IPS-NIHi11 (cell line): ENCODE data around the gene OVOL1.
"Not testable (repeated sequence)": the region's sequence is repeated elsewhere in the genome, so short reads cannot be mapped to it uniquely, and the experiment has no call there.

Experiments
- DNase-seq: peaks from one replicate; pipeline ENCODE4 v3.0.0; 2012; ENCODE audit warnings: mixed read lengths, low spot score

Gene OVOL1

DNA sequence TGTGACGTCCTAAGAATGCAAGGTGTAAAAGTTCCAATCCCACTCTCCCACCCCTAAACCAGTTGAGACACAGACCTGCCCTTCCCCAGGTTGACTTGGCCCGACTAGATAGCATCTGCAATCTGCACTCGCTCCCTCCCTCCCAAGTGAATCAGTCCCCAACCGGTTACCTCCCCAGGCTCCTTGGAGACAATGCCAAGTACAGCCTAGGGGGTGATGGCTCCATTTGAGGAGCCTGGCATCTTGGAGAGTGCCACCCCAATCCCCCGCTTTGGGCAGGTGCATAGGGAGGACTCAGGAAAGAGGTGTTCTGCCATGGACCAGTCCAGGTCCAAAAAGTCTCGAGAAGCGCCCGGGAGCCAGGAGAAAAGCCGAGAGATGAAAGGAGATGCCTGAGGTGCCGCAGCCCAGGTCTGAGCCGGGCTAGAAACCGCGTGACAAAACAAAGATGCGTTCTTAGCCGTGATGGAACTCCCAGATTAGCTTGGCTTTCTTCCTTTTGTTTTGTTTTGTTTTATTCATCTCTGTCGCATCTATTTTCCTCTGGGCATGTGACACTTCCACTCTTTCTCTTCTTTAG is 28.2 kb downstream of the OVOL1 start:
- peak; percentile 1 for DNase-seq

GRCh38 chr11:65816696-65817095 is 29.8 kb downstream of the OVOL1 start:
- DNase-seq = peak; percentile 1

- DNase-seq = no peak
Observed at GRCh38 chr11:65817312-65817834, 30.5 kb downstream of the OVOL1 start.

- peak; percentile 99 for DNase-seq
Observed at GRCh38 chr11:65817835-65818680, 31.2 kb downstream of the OVOL1 start.

GRCh38 chr11:65821107-65821506 is 34.2 kb downstream of the OVOL1 start:
- DNase-seq = peak; percentile 3

DNA sequence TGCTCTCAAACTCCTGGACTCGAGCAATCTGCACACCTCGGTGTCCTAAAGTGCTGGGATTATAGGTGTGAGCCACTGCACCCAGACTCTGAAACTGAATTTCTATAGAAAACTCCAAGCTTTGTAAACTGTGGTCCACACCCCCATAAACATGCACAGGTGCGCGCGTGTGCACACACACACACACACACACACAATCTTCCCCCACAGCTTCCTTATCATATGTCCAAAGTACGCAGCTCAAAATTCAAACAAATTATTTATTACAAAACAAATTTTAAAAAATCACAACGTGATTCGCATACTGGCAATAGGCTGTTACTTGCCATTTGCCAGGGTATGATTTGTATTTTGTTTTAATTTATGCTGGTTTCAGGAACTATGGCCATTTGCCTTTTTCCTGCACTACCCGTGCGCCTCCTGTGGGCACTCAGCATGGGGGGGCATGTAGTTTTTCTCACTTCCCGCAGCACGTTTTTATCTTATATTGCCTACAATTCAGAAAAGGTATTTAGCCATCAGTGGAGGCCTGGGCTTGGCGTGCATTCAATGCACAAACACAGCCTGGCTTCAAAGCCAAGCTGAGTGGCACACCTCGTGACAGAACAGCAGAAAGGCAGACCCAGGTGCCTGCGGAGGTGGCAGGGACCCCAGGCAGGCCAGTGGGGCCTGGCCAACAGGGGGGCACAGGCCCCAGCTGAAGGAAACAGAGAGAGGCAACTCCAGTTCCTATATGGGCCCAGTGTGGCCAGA is 36.1 kb downstream of the OVOL1 start:
- DNase-seq = no peak

DNA sequence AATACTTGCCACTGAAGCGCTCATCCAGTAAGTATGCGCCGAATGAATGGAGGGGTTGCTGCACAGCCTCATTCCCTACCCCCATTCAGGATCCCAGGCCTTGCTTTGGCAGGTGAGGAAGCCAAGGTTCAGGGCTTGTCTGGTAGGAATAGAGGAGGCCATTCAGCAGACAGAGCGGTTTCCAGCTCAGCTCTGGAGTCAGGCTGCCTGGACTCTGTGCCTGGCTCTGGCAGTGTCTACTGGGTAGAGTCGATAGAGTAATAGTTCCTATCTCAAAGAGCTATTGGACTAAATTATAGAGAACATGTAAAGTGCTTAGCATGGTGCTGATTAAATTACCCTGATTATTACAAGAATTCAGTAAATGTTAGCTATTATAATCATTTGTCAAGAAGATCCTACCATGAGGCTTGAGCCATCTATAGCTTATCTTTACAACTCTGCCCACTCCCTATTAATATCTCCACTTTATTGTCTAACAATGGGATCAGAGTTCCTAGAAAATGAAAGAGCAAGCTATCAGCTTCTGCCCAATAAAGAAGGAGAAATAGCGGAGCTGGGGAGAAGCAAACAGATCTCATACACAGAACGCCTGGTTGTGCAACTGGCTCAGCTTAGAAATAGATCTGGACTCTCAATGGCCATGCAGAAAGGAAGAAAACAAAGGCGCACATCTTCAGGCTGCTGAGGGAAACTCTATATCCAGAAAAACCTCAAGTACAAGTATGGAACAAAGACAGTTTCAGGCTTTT is 40.3 kb downstream of the OVOL1 start:
- peak; percentile 2 for DNase-seq

- peak; percentile 9 for DNase-seq
Observed at GRCh38 chr11:65829459-65829858, 42.6 kb downstream of the OVOL1 start.

DNA sequence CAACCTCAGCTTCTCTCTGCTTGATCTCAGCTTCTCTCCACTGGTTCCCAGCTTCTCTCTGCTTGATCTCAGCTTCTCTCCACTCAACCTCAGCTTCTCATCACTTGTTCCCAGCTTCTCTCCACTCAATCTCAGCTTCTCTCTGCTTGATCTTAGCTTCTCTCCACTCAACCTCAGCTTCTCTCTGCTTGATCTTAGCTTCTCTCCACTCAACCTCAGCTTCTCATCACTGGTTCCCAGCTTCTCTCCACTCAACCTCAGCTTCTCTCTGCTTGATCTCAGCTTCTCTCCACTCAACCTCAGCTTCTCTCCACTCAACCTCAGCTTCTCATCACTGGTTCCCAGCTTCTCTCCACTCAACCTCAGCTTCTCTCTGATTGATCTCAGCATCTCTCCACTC is 45.4 kb downstream of the OVOL1 start:
- not testable (repeated sequence) for DNase-seq

DNA sequence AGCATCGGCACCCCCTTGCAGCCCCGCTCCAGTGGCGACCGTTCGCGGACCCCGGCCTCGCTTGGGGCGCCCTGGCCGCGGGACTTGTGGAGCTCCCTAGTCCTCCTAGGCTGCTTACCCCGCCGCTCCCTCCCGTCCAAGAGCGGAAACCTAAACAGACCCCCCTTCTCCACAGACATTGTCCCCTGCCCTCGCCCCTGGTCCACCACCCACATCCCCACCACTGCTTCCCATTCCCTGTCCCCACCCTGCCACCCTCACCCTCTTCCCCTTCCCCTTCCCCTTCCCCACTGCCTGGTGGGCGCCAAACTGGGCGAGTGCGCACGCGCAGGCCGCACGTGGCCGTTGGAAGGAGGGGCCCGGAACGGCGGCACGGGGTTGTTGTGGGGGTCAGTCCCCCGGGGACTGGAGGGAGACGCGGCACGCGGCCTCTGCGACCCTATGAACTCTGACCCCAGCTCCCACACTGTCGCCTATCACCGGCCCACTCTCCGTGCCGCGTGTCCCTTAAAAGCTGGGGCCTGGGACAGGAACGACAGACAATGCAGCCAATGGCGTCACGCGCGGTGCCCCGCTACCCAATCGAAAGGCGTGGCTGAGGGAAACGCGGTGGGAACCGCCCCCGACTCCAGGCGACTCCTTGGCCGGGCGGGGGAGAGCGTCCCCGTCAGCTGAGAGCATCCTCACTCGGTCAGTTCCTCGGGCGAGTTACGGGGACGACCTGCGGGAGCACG is 46.6 kb downstream of the OVOL1 start, which contains the start of gene SNX32:
Gene SNX32, plus strand, starts transcription at position 667 of the 734 bp plus-strand sequence. CDS start 103 bp downstream, outside the sequence.
- peak; percentile 97 for DNase-seq

GRCh38 chr11:65834202-65834601 is 47.3 kb downstream of the OVOL1 start:
- DNase-seq = no peak

- no peak for DNase-seq
Observed at GRCh38 chr11:65842144-65842543, 55.3 kb downstream of the OVOL1 start.

- no peak for DNase-seq
Observed at GRCh38 chr11:65843811-65844210, 56.9 kb downstream of the OVOL1 start.

DNA sequence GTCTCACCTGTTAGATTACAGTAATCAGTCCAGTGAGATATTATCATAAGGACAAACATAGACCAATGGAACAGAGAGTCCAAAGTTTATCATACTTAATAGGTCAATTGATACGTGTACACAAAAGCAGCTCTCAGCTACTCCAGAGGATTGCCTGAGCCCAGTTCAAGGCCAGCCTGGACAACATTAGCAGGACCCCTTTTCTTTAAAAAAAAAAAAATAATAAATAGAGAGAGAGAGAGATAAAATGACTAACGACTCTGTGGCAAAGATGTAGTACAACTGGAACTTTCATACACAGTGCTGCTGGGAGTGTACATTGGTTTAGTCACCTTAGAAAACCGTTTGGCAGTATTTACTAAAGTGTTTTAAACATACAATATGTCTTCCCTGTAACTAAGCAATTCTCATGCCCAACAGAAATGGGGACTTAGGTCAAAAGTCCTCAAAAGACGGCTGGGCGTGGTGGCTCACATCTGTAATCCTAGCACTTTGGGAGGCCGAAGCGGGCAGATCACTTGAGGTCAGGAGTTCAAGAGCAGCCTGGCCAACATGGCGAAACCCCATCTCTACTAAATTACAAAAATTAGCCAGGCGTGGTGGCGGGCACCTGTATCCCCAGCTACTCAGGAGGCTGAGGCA is 57.5 kb downstream of the OVOL1 start:
- no peak for DNase-seq
